Heart left ventricle (tissue), 16 donors: ENCODE data around the gene YARS1. TPM values are rescaled to one million over a fixed set of nuclear protein-coding genes. Genes with fewer than 3 reads are reported as not detected.
A peak's percentile ranks its signal among the peaks of the same experiment; 100 is the strongest.
"Not testable (repeated sequence)": the region's sequence is repeated elsewhere in the genome, so short reads cannot be mapped to it uniquely, and the experiment has no call there.

ENCODE experiments used
- ATAC-seq, 4 donors: fragments of 200-7000 bp; cut with Tn5 transposase; one replicate each; pipeline ENCODE4 v1.9.1; 2020 to 2022; ENCODE audit warnings: moderate library complexity in 4 of 4, mild to moderate bottlenecking in 3 of 4, moderate number of reproducible peaks in 1 of 4
- DNase-seq, 5 donors: peaks; one replicate each; pipeline ENCODE4 v3.0.0-alpha.2; 2020
- H3K27ac ChIP-seq, 12 donors: fragments of 200-600 bp; sonication (generic) in 4 of 12; one replicate each; pipeline versions ENCODE4 v1.5.0 to v1.8.0; 2016 to 2022; ENCODE audit warnings: mild to moderate bottlenecking in 2 of 12
- H3K27me3 ChIP-seq, 9 donors: fragments of 200-600 bp; sonication (generic) in 2 of 9; one replicate each; pipeline versions ENCODE4 v1.5.1 to v1.8.0; 2016 to 2022; ENCODE audit warnings: mild to moderate bottlenecking in 3 of 9
- H3K36me3 ChIP-seq, 9 donors: fragments of 200-600 bp; sonication (generic) in 2 of 9; one replicate each; pipeline versions ENCODE4 v1.5.0 to v1.8.0; 2018 to 2022; ENCODE audit warnings: mild to moderate bottlenecking in 2 of 9
- H3K4me1 ChIP-seq, 12 donors: fragments of 200-600 bp; sonication (generic) in 4 of 12; one replicate each; pipeline versions ENCODE4 v1.5.0 to v1.8.0; 2016 to 2022; ENCODE audit warnings: mild to moderate bottlenecking in 3 of 12
- H3K4me3 ChIP-seq, 12 donors: fragments of 200-600 bp; sonication (generic) in 4 of 12; one replicate each; pipeline versions ENCODE4 v1.5.0 to v1.8.0; 2017 to 2022; ENCODE audit warnings: mild to moderate bottlenecking in 9 of 12, moderate library complexity in 4 of 12
- H3K9me3 ChIP-seq, 12 donors: fragments of 200-600 bp; sonication (generic) in 4 of 12; one replicate each; pipeline versions ENCODE4 v1.5.0 to v1.8.0; 2016 to 2022; ENCODE audit warnings: mild to moderate bottlenecking in 1 of 12
- CTCF ChIP-seq, 12 donors: fragments of 200-600 bp; sonication (generic) in 4 of 12; IDR thresholded peaks; one replicate each; pipeline versions ENCODE4 v1.5.0 to v1.8.0; 2018 to 2022; ENCODE audit warnings: antibody characterized with exemption in 12 of 12, mild to moderate bottlenecking in 5 of 12
- POLR2A ChIP-seq, 2 donors: fragments of 450-650 bp; IDR thresholded peaks; one replicate each; pipeline ENCODE4 v1.6.1; 2017; ENCODE audit warnings: antibody characterized with exemption in 2 of 2, mild to moderate bottlenecking in 2 of 2, moderate library complexity in 2 of 2
- WGBS, 4 donors: extraction: QIAGEN DNeasy Blood & Tissue Kit in 2 of 4; methylation state at CpG; one replicate each; pipeline versions ENCODE4 v1.1.5 to v1.1.7; 2013 to 2018; 5-methylcytosine and 5-hydroxymethylcytosine counted together
- intact Hi-C, 10 donors: fragments of 100-400 bp; cut with DNase I; formaldehyde crosslinking; loops; one replicate each; pipeline versions ENCODE4 v1.11.1 to v1.14.2; 2022
- polyA plus RNA-seq, 2 donors: library from polyadenylated mRNA; stranded (reverse); fragments of 200-250 nt; gene quantifications; one replicate each; pipeline ENCODE4 v1.2.3, GENCODE V29; 2013
- total RNA-seq, 9 donors: library from RNA; depleted of rRNA in 2 of 9; stranded (reverse); fragments of >200 nt in 2 of 9; fragmentation: NEBNext Ultra II Directional in 3 of 9; extraction: Animal tissue kit (Norgen Biotek cat#: 25700) in 3 of 9; gene quantifications; one replicate each; pipeline versions ENCODE4 v1.1.0 to v1.2.4, GENCODE V29; 2016 to 2023
- donor health status: ischemic (EF 13 %, LVEDD 7.1; RV severe dilation, severe dysfunction).
- donor health status: healthy with polysubstance abuse.
- donor health status: DM: no; HTN: yes; CAD: no.
- donor health status: DM: no; HTN: no; CAD: no.
- donor health status: ischemic (EF 25% LVEDD 6.9; RV normal size, moderate dysfunction).
- donor health status: ischemic (EF 25% LVEDD 5.7; RV mildly dilated, moderate dysfunction).
- donor health status: healthy.
- donor health status: DM: yes; HTN: yes; CAD: no.
- donor health status: ischemic (EF 35%, LVEDD 5.7; RV mildly dilated, moderate dysfunction).
- donor health status: nonischemic (EF 11% LVEDD 7.7; RV severe dilation, severe dysfunction).
- donor health status: DM: yes; HTN: yes; CAD: no.
- donor health status: PGD.
- donor health status: ischemic (EF 29% LVEDD 5.4; RV normal size, mild dysfunction).
- donor health status: nonischemic (EF 23%, LVEDD 6.1; RV moderate dilation, normal function).

The YARS1 gene
- total and polyA plus RNA-seq, 11 donors, result 18.6 to 61.3 (median 34.8) TPM

- H3K36me3 ChIP-seq, result peaks cover 2 to 70% (median 42%) of the 10 kb centered on the region in 9 donors
- intact Hi-C loops, result loop anchor here in 1 of 10 donors (10.0 kb wide), 1 partner anchor 274 kb away; the partner anchor contains the start of gene AZIN2
- peaks cover under 1 to 33% (median 12%) of the 10 kb centered on the region in 12 donors for H3K4me1 ChIP-seq
- 77 to 86% (median 83%) methylated on average over 5 of the region's 5 CpGs for WGBS, 4 donors
- no peak for TF ChIP-seq POLR2A (IDR thresholded peaks at IDR 0.05)
- no peak for TF ChIP-seq CTCF (IDR thresholded peaks at IDR 0.05)
- ATAC-seq, result no peak
- no peak for DNase-seq
- H3K27ac ChIP-seq, result no peak overlapping the region
- H3K4me3 ChIP-seq, result no peak overlapping the region
- no peaks in the 10 kb centered on the region for H3K9me3 ChIP-seq
- H3K27me3 ChIP-seq, result no peaks in the 10 kb centered on the region
Observed at GRCh38 chr1:32810358-32810757, 6.8 kb downstream of the YARS1 start.

- H3K27ac ChIP-seq, result no peak overlapping the region
- no peak overlapping the region for H3K4me3 ChIP-seq
- DNase-seq (no peak), ATAC-seq (no peak)
- peaks cover 0 to 28% (median 5%) of the 10 kb centered on the region in 12 donors for H3K4me1 ChIP-seq
- intact Hi-C loops, result no loop called here
- H3K9me3 ChIP-seq, result no peaks in the 10 kb centered on the region
- peaks cover 2 to 68% (median 44%) of the 10 kb centered on the region in 9 donors for H3K36me3 ChIP-seq
- H3K27me3 ChIP-seq, result no peaks in the 10 kb centered on the region
- TF ChIP-seq POLR2A (IDR thresholded peaks at IDR 0.05), result no peak
- 95 to 98% (median 97%) methylated on average over 4 of the region's 4 CpGs for WGBS, 4 donors
Observed at GRCh38 chr1:32808580-32808979, 8.6 kb downstream of the YARS1 start.

GRCh38 chr1:32806910-32807523, 10.1 kb downstream of the YARS1 start:
- Histone ChIP-seq H3K36me3 (peaks cover 2 to 73% (median 56%) of the 10 kb centered on the region in 9 donors), H3K9me3 (no peaks in the 10 kb centered on the region), H3K27ac (no peak overlapping the region), H3K4me1 (peaks cover 0 to 20% (median 2%) of the 10 kb centered on the region in 12 donors), H3K4me3 (no peak overlapping the region), H3K27me3 (no peaks in the 10 kb centered on the region)
- 43 to 50% (median 47%) methylated on average over 4 of the region's 4 CpGs for WGBS, 4 donors
- TF ChIP-seq POLR2A (IDR thresholded peaks at IDR 0.05), result no peak
- no peak for TF ChIP-seq CTCF (IDR thresholded peaks at IDR 0.05)
- ATAC-seq (peak in 2 of 4 donors; percentile 73 to 83), DNase-seq (no peak)
- intact Hi-C loops, result no loop called here

- intact Hi-C loops, result no loop called here
- H3K27me3 ChIP-seq, result no peaks in the 10 kb centered on the region
- 59 to 69% (median 68%) methylated on average over 6 of the region's 6 CpGs for WGBS, 4 donors
- ATAC-seq (peak in 2 of 4 donors; percentile 21 to 43), DNase-seq (no peak)
- H3K4me3 ChIP-seq, result no peak overlapping the region
- H3K27ac ChIP-seq, result no peak overlapping the region
- peaks cover 0 to 20% (median 2%) of the 10 kb centered on the region in 12 donors for H3K4me1 ChIP-seq
- no peak for TF ChIP-seq CTCF (IDR thresholded peaks at IDR 0.05)
- TF ChIP-seq POLR2A (IDR thresholded peaks at IDR 0.05), result no peak
- peaks cover 2 to 77% (median 60%) of the 10 kb centered on the region in 9 donors for H3K36me3 ChIP-seq
- H3K9me3 ChIP-seq, result no peaks in the 10 kb centered on the region
Observed at GRCh38 chr1:32806290-32806689, 10.9 kb downstream of the YARS1 start.

- intact Hi-C loops, DNase-seq, H3K27me3 ChIP-seq, H3K9me3 ChIP-seq, H3K27ac ChIP-seq, ATAC-seq, H3K4me3 ChIP-seq: not testable (repeated sequence)
- peaks cover 0 to 14% (median 4%) of the 10 kb centered on the region in 12 donors for H3K4me1 ChIP-seq
- peaks cover 2 to 76% (median 48%) of the 10 kb centered on the region in 9 donors for H3K36me3 ChIP-seq
- 93 to 98% (median 97%) methylated on average over 8 to 29 of the region's 30 CpGs for WGBS, 4 donors
Observed at GRCh38 chr1:32804460-32804859, 12.7 kb downstream of the YARS1 start.
